CD1c-positive myeloid dendritic cell (primary cell): ENCODE results near the gene MTR.
A peak's percentile ranks its signal among the peaks of the same experiment; 100 is the strongest.
"Not testable (repeated sequence)": the region's sequence is repeated elsewhere in the genome, so short reads cannot be mapped to it uniquely, and the experiment has no call there.

Source experiments
- DNase-seq: peaks from one replicate; pipeline ENCODE4 v3.0.0-alpha.2; 2016; ENCODE audit errors: extremely low spot score

The MTR gene

DNA sequence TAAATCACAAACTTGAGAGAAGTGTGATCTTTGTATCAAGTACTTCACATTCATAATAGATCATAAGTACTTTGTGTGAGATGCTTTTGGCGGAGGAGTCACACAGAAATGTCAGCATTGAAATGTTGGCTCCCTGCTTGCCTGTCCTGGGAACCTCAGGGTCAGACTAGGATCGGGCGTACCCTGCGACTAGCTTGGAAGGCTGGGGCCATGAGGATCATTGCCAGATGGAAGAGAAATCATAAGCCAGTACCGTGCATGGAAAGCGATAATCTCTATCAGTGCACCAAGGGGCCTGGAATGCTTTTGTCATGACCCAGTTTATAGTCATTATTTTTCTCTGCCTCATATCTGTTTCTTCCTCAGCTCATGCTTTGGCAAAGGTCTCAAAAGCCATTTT lies 35.5 kb downstream of the MTR start:
- no peak for DNase-seq

DNA sequence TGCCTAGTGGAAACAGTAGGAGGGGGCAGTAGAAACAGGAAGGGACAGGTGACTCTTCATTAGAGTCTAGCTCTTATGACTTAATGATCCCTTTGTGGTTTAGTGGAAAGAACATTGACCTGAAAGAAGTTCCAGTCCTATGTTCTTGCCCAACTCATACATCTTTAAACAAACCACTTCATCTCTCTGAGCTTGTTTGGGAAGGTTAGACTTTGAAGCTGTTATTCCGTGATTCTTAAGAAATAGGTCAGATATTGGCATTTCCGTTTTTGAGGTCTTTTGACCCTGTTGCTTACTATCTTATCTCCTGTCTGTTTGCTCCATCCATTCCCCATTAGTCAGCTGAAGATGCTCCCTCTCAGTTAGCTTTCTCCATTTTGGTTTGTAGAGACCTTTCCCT lies 38.5 kb downstream of the MTR start:
- DNase-seq = no peak

DNA sequence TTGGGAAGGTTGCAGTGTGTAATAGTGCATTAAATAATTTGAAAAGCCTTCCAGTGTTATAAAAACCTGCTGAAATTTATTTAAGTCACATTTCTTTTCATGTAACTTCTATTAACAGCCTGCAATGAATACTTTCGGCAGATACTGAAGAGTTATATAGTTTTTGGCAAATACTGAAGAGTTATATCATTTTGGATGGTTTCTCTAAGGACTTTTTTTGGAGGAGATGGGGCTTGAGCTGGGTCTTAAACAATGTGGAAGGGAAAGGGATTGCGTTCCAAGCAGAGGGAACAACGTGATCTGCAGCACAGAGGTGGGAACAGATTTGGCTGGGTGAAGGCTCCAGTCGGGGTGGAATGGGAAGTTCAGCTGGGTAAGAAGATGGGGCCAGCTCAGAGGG lies 39.8 kb downstream of the MTR start:
- no peak for DNase-seq

DNA sequence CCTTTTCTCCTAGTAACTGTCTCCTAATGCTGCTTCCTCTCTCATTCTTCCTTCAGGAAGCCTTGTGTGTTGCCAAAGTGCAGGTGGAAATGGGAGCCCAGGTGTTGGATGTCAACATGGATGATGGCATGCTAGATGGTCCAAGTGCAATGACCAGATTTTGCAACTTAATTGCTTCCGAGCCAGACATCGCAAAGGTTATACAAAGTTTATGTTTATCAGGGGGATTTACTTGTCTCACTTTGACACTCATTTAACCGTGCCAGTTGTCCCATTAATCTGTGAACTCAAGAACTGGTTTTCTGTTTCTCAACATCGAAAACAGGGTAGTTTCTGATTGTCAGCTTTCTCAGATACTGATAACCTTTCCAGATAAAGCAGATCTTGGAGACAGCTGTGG lies 40.4 kb downstream of the MTR start:
- no peak for DNase-seq

DNA sequence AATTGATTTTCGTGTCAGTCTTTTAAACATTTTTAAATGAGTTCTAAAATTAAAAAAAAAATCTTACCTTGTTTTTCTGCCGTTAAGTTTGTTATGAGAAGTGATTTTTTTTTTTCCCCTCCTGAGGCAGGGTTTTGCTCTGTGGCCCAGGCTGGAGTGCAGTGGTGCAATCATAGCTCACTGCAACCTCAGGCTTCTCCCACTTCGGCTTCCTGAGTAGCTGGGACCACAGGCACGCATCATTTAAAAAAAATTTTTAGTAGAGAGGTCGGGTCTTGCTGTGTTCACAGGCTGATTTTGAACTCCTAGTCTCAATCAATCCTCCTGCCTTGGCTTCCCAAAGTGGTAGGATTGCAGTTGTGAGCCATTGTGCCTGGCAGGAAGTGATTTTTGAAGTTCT lies 41.1 kb downstream of the MTR start:
- peak; percentile 5 for DNase-seq

DNA sequence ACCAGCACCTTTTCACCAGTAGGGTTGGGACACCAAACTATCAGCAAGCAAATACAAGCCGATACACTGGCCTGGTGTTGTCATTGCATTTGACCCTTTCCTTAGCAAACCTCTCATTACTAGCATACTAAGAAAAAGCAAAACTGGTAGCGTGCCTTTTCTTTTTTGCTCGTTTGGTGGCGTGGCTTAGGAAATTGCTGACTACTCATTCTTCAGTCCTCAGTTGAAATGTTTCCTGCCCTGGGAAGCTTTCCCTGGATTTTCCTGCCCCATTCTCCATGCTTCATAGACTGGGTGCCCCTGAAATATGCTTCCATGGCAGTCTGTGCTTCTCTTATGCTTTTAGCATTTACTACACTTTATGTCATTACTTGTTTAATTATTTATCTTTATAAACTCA lies 42.0 kb downstream of the MTR start:
- DNase-seq = no peak

DNA sequence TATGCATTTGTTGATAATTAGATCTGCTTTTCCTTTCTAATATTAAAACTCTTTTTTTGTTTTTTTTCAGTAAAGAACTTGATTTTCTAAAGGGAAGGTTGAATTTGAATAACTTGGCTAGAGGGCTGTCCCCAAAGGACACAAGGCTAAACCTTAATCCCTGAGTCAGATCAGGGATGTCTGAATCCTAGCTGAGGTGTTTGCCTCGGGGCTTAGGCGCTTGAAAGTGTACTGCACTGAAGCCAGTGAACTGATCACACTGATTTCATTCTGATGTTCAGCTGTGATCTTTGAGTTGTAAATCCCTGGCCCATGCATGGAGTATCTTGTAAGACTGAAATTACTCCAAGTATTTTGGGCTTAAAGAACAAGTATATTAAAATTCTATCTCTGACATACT lies 42.8 kb downstream of the MTR start:
- no peak for DNase-seq

DNA sequence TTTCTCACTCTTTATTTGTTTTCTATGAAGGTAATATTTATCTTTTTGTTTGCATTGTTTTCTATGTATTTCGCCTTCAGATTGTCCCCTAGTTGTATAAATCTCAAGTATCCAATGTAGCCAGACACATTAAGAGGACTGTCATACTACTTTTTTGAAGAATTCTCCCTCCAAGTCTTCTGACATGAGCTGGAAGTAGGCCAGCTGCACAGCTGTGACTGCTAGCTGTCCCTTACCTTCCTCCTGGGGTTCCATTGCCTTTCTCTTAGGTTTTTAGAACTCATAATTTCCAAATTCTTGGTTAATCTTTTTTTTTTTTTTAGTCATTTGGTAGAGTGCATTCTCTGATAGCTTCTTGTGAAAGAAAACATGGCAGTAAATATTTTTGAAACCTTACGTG lies 46.2 kb downstream of the MTR start:
- no peak for DNase-seq

DNA sequence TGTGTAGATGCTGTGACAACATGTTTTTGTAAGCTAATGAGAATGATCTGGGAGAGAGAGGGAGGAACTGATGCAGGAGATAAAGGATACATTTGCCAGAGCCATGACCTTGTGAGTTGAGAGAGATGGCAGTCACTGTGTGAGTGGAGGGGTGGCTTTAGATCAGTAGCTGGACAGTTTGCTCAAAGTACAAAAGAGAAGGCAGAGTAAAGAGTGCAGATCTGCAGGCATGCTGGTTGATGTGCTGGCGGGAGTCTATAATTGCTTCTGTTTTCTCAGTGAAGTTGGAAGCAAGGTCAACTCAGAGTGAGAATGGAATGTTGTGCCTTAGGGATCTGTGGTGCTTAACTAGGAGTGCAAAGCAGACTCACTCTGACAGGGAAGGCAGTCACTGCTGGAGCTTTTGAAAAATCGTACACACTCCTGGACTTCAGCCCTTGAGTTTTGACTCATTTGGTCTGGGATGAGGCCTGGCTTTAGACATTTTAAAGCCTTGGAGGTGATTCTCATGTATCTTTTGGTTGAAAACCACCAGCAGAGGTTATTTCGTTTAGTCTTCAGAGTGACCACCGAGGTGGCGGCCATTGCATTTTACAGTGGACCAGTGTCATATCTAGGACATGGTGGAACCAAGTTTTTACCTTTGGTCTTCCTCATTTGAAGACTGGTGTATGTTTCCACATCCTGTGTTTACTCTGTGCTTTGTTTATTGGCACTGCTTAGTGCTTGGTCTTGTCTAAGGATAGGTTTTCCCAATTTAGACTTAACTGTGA lies 49.6 kb downstream of the MTR start:
- no peak for DNase-seq

DNA sequence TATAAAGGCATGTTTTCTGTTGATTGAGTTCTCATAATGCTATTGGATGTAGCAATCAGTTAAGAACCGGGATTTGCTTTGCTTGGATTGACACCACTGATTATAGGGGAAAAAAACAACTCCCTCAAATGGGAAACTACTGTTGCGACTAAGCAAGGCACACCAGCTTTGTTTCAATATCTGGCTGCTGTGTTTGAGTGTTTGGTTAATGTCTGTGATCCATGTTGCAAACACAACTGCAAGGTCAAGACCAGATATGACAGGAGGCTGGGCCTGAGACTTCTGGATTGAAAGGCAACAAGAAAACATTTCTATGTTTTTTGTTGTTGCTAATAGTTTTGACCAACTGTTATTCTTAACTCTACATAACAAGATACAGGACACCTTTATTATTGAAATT lies 50.7 kb downstream of the MTR start:
- DNase-seq = no peak

DNA sequence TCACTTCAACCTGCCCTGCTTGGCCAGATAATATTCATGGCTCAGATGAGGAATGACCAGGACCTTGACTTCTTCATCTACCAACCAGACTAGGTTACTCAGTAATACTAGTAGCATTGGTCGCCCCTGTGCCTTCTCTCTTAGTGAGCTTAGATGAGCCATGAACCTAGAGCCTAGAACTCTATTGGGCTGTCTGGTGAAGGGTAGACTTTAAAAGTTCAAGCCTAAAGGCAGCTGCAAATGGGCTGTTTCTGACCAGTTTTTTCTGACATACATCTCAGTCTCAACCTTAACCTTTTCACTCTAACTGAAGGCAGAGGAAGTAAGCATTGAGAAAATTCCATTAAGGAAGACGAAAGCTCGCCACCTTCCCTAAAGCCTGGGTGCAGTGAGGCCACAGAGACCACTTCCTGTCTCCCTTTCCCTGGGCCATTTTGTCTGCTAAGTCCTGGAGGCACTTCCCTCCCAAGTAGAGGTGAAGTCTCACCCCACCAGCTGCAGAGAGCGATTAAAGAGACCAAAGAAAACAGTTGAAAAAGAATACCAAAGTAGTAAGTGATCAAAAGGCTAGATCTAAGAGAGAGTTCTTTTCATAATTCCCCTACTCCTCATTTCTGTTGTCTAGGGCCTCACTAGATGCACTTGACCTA lies 53.3 kb downstream of the MTR start:
- peak; percentile 3 for DNase-seq

DNA sequence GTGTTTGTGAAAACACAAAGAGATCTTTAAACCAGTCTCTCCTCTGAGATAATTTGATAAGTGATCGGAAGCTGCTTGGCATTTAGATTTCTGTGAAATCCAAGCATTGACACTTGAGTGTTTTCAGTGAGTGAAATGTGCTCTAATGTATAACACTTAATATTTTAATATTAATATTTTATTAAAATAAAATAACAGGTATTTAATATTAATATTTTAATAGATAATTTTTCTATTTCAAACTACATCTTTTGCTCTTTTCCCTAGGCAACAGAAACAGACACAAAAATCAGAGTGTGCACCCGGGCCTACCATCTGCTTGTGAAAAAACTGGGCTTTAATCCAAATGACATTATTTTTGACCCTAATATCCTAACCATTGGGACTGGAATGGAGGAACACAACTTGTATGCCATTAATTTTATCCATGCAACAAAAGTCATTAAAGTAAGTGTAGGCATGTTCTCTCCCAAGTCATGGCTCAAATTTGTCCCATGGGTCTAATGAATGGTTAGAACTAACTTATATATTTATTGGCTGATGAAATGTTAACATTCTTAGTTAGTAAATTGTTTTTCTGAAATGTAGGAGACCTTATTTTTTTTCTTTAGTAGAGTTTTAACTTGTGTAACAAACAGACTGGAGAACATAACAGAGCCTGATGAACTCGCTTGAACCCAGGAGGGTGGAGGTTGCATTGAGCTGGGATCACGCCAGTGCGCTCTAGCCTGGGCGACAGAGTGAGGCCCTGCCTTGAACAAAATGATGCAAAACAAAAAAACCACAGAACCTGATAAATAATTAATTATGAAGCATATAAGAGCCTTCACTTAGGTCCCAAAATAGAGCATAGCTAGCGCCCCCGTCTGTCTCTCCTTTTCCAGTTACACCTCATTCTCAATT lies 55.2 kb downstream of the MTR start:
- DNase-seq = no peak

DNA sequence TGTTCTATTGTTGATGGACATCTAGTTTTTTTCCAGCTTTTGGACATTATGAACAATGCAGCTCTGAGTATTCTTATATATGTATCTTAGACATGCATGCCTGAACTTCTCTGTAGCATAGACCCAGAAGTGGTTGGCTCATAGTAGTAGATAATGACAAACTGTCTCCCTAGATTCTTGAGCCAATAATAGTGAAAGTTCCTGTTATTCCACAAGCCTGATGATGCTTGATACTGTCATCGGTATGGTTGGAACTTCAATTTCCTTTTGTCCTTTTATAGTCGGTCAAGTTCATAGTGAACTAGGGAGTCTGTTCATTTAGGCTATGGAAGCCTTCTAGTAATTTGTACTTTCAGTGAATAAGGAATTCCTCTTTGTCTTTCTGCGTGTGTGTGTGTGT lies 56.8 kb downstream of the MTR start:
- no peak for DNase-seq

DNA sequence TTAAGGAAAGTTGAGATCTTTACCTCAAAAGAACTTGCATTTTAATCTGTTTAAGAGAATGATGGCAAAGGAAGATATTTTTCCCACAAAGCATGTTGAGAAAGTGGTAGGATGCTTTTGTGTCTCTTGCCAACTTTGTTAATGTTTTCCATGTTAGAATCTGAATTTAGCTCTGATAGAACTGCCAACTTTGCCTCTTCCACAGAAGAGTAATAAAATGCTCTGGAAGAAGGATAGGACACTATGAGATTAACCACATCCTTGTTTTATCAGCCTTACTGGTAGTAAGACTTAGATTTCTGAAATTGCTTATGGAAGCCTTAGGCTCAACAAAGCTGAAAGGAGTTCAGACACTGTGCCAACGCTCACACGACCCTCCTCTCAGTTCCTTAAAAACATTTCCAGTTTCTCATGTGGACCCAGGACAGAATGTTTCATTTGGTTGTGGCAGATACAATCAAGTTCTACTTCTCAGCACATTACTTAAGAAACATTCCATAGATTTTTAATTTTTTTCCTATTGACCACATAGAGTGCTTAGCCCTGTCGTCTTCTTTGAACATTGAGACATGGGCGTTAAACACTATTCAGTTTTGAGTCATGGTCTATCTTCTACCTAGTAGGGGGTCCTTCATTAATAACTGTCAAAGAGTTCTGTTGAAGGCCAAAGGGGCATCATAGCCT lies 59.0 kb downstream of the MTR start:
- DNase-seq = no peak

DNA sequence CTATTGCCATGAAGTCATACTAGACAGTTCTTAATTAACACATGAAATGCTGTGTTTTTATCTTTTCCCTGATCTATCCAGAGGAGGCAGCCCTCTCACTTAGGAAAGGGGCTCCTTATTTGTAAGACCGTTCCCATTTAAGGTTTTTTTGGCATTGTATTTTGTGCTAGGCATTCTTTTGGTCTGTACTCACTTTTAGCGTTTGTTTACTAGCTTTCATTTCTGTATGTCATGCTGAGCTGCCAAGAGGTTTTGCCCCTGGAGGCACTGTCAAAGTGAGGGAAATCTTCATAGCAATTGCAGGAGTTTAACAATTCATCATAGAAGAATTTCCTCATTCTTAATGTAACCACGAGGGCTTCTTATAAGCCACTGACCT lies 59.5 kb downstream of the MTR start:
- no peak for DNase-seq

DNA sequence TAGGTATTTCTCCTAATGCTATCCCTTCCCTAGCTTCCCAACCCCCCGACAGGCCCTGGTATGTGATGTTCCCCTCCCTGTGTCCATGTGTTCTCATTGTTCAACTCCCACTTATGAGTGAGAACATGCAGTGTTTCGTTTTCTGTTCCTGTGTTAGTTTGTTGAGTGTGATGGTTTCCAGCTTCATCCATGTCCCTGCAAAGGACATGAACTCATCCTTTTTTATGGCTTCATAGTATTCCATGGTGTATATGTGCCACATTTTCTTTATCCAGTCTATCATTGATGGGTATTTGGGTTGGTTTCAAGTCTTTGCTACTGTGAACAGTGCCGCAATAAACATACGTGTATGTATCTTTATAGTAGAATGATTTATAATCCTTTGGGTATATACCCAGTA lies 61.6 kb downstream of the MTR start:
- not testable (repeated sequence) for DNase-seq

DNA sequence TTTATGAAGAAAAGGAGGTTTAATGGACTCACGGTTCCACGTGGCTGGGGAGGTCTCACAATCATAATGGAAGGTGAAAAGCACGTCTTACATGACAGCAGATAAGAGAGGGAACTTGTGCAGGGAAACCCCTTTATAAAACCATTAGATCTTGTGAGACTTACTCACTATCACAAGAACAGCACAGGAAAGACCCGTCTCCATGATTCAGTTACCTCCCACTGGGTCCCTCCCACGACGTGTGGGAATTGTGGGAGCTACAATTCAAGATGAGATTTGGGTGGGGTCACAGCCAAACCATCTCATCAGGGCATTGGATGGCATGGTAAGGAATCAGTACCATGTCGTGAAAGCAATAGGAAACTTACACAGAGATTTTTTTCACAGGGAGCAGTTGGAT lies 63.1 kb downstream of the MTR start:
- DNase-seq = no peak

DNA sequence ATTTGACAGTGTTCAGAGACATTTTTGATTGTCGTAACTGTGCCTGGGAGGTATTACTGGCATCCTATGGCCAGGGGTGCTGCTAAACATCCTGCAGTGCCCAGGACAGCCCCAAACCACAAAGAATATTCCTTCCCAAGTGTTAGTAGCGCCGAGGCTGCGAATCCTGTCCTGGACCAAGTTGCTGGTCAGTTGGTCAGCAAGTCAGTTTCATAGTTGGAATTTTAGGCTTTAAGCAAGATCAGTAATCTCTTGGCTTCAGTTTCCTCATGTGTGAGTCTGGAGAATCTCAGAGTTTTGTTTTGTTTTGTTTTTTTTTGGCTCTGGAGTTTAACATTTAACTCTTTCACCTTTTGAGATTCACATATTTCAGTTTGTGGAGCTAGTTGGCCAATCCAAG lies 65.0 kb downstream of the MTR start:
- no peak for DNase-seq

DNA sequence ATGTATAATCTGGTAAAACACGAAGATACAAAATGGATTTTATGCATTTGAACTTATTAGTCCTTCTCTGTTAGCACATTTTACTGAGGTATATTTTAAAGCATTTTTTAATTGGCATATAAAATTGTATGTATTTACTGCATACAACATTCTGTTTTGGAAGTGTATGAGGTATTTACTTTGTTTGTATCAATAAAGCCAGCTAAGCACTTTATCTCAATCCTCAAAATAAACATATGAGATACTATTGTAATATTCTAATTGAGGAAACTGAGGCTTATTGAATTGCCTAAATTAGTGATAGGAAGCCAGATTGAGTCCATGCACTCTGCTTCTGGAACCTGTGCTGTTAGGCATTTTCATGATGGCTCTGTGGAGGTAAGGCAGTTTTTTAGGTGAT lies 65.6 kb downstream of the MTR start:
- no peak for DNase-seq

DNA sequence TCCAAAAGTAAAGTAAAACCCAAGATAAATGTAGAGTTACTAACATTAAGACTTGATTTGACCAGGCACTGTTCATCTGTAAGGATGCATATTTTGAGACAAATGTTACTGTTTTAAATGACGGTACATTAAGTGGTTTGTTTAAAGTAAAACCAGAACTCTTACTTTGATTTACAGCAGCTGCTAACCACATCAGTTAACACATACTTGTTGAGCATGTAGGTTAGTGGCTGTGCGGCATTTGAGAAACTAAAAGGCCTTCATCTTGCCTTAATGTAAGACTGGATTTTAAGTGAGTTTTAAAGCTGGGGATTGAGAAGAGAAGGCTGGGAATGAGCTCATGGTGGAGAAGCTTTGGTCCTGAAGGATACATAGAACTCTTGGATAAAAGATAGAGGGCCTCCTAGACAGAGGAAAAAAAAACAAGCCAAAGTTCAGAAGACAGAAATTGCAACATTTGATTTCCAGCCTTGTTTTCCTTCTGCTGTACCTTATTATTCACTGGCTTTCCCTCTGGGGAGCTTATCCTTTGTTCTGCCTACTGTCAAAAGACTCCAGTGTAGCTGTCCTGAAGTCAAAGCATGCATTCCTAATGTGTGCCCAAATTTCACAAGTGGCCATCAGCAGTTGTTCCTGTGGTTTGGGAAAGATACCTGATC lies 66.6 kb downstream of the MTR start:
- DNase-seq = no peak

DNA sequence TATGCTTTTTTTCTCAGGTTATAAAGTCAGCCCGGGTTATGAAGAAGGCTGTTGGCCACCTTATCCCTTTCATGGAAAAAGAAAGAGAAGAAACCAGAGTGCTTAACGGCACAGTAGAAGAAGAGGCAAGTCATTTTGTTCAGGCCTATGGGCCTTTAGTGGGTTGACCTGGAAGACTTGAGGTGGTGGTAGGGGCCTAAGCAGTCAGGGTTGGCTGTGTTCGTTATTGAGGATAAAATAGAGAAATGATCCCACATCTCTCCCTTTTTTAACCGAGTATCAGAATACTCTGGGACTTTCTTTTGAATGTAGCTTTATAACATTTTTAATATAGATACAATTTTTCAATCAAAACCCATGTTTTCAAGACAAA lies 67.1 kb downstream of the MTR start:
- no peak for DNase-seq
